IPS-15b (cell line): ENCODE measurements around the gene DNAJC1.
"Not testable (repeated sequence)": the region's sequence is repeated elsewhere in the genome, so short reads cannot be mapped to it uniquely, and the experiment has no call there.

ENCODE experiments used
- H3K27me3 ChIP-seq: one replicate; pipeline ENCODE4 v1.6.1; 2013; ENCODE audit warnings: low read length; ENCODE audit not compliant: control insufficient read depth, insufficient read depth
- H3K36me3 ChIP-seq: one replicate; pipeline ENCODE4 v1.6.1; 2013; ENCODE audit warnings: low read length; ENCODE audit not compliant: control insufficient read depth, insufficient read depth
- H3K4me1 ChIP-seq: one replicate; pipeline ENCODE4 v1.6.1; 2013; ENCODE audit warnings: mild to moderate bottlenecking, low read length; ENCODE audit not compliant: control insufficient read depth, insufficient read depth
- H3K4me3 ChIP-seq: one replicate; pipeline ENCODE4 v1.5.1; 2013; ENCODE audit warnings: low read depth, low read length
- H3K9ac ChIP-seq: one replicate; pipeline ENCODE4 v1.6.1; 2013; ENCODE audit warnings: low read depth, mild to moderate bottlenecking, low read length
- H3K9me3 ChIP-seq: one replicate; pipeline ENCODE4 v1.6.1; 2013; ENCODE audit warnings: mild to moderate bottlenecking, low read length; ENCODE audit not compliant: control insufficient read depth, insufficient read depth

Gene DNAJC1

GRCh38 chr10:22027364-22028238 lies 24.1 kb upstream of the DNAJC1 start:
- no peaks in the 10 kb centered on the region for H3K27me3 ChIP-seq
- no peaks in the 10 kb centered on the region for H3K4me1 ChIP-seq
- no peaks in the 10 kb centered on the region for H3K36me3 ChIP-seq
- no peaks in the 10 kb centered on the region for H3K9me3 ChIP-seq
- H3K9ac ChIP-seq: no peak overlapping the region
- no peak overlapping the region for H3K4me3 ChIP-seq

- Histone ChIP-seq H3K4me3 (no peak overlapping the region), H3K36me3 (no peaks in the 10 kb centered on the region), H3K27me3 (no peaks in the 10 kb centered on the region), H3K9ac (no peak overlapping the region), H3K9me3 (no peaks in the 10 kb centered on the region), H3K4me1 (no peaks in the 10 kb centered on the region)
Observed at GRCh38 chr10:22026287-22026686, 22.8 kb upstream of the DNAJC1 start.

- H3K36me3 ChIP-seq: no peaks in the 10 kb centered on the region
- no peak overlapping the region for H3K9ac ChIP-seq
- H3K9me3 ChIP-seq: no peaks in the 10 kb centered on the region
- H3K4me3 ChIP-seq: no peak overlapping the region
- no peaks in the 10 kb centered on the region for H3K27me3 ChIP-seq
- no peaks in the 10 kb centered on the region for H3K4me1 ChIP-seq
Observed at GRCh38 chr10:22023508-22023907, 20.0 kb upstream of the DNAJC1 start.

GRCh38 chr10:22022257-22023032 lies 18.9 kb upstream of the DNAJC1 start:
- no peak overlapping the region for H3K4me3 ChIP-seq
- no peak overlapping the region for H3K9ac ChIP-seq
- no peaks in the 10 kb centered on the region for H3K9me3 ChIP-seq
- H3K27me3 ChIP-seq: no peaks in the 10 kb centered on the region
- H3K4me1 ChIP-seq: no peaks in the 10 kb centered on the region
- H3K36me3 ChIP-seq: no peaks in the 10 kb centered on the region

GRCh38 chr10:22021144-22021543 lies 17.6 kb upstream of the DNAJC1 start:
- not testable (repeated sequence) for H3K4me3 ChIP-seq, H3K4me1 ChIP-seq, H3K36me3 ChIP-seq, H3K9ac ChIP-seq, H3K27me3 ChIP-seq, H3K9me3 ChIP-seq

- Histone ChIP-seq H3K9me3 (no peaks in the 10 kb centered on the region), H3K4me3 (no peak overlapping the region)
Observed at GRCh38 chr10:22017283-22018020, 13.9 kb upstream of the DNAJC1 start.

GRCh38 chr10:22016046-22016705 lies 12.6 kb upstream of the DNAJC1 start:
- Histone ChIP-seq H3K4me1 (no peaks in the 10 kb centered on the region), H3K4me3 (no peak overlapping the region), H3K27me3 (no peaks in the 10 kb centered on the region), H3K9me3 (no peaks in the 10 kb centered on the region), H3K9ac (no peak overlapping the region), H3K36me3 (no peaks in the 10 kb centered on the region)

More at GRCh38 chr10:22017283-22018020, 13.9 kb upstream of the DNAJC1 start:
- Histone ChIP-seq H3K9ac (no peak overlapping the region), H3K4me1 (no peaks in the 10 kb centered on the region), H3K27me3 (no peaks in the 10 kb centered on the region), H3K36me3 (no peaks in the 10 kb centered on the region)

- no peak overlapping the region for H3K4me3 ChIP-seq
- no peaks in the 10 kb centered on the region for H3K4me1 ChIP-seq
- no peaks in the 10 kb centered on the region for H3K36me3 ChIP-seq
- no peak overlapping the region for H3K9ac ChIP-seq
- no peaks in the 10 kb centered on the region for H3K27me3 ChIP-seq
- H3K9me3 ChIP-seq: no peaks in the 10 kb centered on the region
Observed at GRCh38 chr10:22010973-22011408, 7.5 kb upstream of the DNAJC1 start.

GRCh38 chr10:22010539-22010938 lies 7.0 kb upstream of the DNAJC1 start:
- no peaks in the 10 kb centered on the region for H3K36me3 ChIP-seq
- H3K4me3 ChIP-seq: no peak overlapping the region
- no peaks in the 10 kb centered on the region for H3K27me3 ChIP-seq
- H3K4me1 ChIP-seq: no peaks in the 10 kb centered on the region
- H3K9me3 ChIP-seq: no peaks in the 10 kb centered on the region
- H3K9ac ChIP-seq: no peak overlapping the region

GRCh38 chr10:22006379-22006884 lies 2.9 kb upstream of the DNAJC1 start:
- Histone ChIP-seq H3K4me1 (peaks cover 10% of the 10 kb centered on the region), H3K27me3 (peaks cover 11% of the 10 kb centered on the region), H3K9ac (no peak overlapping the region), H3K36me3 (no peaks in the 10 kb centered on the region), H3K9me3 (no peaks in the 10 kb centered on the region), H3K4me3 (no peak overlapping the region)

- Histone ChIP-seq H3K36me3 (no peaks in the 10 kb centered on the region), H3K4me3 (no peak overlapping the region), H3K9ac (no peak overlapping the region), H3K9me3 (no peaks in the 10 kb centered on the region), H3K27me3 (peaks cover 16% of the 10 kb centered on the region), H3K4me1 (peaks cover 10% of the 10 kb centered on the region)
Observed at GRCh38 chr10:22005763-22006162, 2.2 kb upstream of the DNAJC1 start.
